ENCODE data around the gene EPHA4.

Gene EPHA4

GRCh38 chr2:221431477-221431876 is 140.6 kb downstream of the EPHA4 start:
- no peak for DNase-seq

- no peak for DNase-seq
Observed at GRCh38 chr2:221429741-221430491, 142.2 kb downstream of the EPHA4 start.

- no peak for DNase-seq
Observed at GRCh38 chr2:221428896-221429295, 143.2 kb downstream of the EPHA4 start.

- no peak for DNase-seq
Observed at GRCh38 chr2:221426929-221427328, 145.2 kb downstream of the EPHA4 start.

DNA sequence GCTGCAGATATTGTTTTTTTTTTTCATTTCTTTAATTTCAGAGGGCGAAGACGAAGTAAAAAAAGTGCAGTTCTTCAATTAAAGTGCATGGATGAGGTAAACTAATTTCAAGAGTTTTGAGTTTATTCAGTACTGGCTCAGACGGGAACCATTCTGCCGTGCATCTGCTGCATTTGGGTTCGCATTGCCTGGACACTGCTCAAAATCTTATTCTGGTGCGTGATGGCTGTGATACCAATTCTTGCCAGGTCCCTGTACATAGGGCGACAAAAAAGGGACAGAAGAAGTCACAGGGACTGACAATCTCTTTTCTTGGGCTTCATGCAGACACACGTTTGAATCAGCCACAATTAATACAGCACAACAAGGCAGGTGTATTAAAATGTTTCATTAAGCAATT is 146.2 kb downstream of the EPHA4 start:
- no peak for DNase-seq

DNA sequence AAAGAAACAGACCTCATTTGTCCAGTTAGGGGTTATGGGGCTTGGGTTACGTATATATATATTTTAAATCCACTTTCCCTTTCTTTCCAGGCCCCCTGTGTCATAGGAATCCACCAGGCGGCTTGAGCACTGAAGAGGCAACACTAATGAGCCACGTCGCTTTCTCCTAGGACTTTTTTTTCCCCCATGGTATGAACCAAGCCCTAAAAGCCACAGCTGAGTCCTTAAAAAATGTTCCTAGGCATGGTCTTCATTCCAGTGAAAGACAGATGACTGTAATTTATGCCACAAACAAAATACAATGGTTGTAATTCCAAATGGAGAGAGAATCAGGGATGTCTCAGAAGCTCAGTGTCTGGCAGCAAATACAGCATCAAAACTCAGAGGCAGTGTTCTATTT is 146.8 kb downstream of the EPHA4 start:
- no peak for DNase-seq

DNA sequence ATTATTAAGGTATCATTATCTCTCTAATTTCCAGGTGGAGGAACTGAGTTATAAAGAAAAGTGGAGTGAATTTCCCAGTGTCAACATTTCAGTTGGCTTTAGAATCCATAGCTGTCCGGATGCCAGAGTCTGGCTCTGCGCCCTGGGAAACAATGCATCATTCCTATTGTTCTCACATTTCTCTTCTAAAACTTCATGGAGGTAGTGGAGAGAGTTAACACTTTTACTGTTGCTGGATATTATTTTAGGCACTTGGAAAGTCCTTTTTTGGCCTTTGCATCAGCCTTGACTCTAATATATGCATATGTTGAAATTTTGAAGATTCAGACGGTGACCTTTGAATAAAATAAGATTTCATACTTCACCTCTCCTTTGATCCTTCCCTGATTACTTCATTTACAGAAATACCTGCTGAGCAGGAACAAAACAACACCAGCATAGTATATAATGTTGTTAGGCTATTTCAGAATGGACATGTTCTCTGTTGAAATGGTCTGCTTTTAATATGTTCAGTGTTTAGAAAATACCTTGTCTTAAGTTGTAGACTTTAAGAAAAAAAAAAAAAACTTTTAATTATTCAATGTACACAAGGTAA is 148.8 kb downstream of the EPHA4 start:
- DNase-seq = no peak

- no peak for DNase-seq
Observed at GRCh38 chr2:221422516-221423209, 149.4 kb downstream of the EPHA4 start.

GRCh38 chr2:221420245-221420644 is 151.9 kb downstream of the EPHA4 start:
- DNase-seq = no peak

GRCh38 chr2:221415789-221416188 is 156.3 kb downstream of the EPHA4 start:
- no peak for DNase-seq

DNA sequence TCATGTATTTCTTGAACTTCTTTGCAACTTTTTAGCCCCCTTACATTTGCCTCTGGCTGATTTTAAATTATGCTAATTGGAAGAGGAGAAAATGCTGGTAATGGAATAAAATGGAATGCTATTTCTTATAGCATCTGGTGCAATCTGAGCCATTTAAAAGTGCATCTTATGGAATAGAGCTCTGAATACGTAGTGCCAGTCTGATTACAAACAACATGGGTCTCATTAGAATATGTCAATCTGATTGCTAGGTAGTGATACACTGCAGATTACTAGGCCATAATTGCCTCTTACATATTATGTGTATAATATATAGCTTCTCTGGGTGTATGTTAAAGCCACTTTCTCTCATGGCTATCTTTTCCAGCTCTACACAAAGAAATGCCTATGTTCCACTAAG is 159.1 kb downstream of the EPHA4 start:
- DNase-seq = no peak

DNA sequence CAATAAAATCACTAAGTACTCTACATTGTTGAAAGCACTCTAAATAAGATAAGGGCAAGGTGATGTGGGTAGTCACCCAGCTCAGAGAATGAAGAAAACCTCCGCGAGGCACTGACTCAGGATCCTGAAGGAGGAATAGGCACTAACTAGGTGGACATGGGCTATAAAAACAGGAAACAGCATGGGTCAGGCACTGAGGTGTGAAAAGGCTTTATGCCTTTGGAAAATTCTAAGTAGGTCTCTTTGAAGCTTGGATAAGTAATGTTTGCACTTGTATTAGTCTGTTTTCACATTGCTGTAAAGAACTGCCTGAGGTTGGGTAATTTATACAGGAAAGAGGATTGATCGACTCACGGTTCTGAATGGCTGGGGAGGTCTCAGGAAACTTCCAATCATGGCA is 161.6 kb downstream of the EPHA4 start:
- no peak for DNase-seq

DNA sequence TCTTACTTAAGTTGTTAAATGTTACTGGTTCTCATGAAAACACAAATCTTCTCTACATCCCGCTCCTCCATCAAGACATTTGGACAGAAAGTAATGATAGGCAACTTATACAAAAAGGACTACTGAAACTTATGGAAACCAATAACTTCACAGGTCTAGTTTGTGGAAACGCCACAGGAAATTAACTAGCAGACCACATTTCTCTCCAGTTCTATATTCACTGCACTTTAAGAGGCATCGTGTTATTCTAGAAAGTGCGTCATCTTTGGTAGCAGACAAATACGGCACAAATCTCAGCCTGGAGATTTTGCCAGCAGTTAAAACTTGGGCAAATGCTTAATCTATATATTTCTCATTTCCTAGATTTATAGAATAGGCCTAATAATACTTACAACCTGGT is 164.3 kb downstream of the EPHA4 start:
- no peak for DNase-seq

DNA sequence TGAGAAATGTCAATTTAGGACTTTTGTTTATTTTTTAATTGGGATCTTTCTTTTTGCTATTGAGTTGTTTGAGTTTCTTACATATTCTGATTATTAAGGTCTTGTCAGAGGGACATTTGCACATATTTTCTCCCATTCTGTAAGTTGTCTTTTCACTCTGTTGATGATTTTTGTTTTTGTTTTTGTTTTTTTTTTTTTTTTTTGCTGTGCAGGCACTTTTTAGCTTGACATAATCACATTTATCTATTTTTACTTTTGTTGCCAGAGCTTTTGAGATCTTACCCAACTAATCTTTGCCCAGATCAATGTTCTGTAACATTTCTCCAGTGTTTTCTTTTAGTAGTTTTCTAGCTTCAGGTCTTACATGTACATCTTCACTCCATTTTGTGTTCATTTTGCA is 166.6 kb downstream of the EPHA4 start:
- no peak for DNase-seq

DNA sequence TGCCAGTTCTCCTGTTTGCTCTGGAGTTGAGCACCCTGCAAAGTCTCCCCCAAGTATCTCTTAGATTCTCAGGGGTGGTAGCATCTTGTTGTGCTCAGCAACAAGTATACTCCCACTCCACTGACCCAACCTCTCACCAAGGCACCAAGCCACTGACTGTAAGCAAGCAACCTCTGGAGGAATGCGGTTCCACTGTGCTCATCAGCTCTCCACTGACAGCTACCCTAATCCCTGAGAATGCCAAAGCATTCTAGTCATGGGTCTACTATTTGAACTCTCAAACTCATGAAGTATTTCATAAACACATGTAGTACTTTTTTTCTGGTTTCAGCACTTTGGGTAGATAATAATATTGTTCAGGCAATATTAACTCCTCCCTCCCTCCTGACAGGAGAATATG is 170.0 kb downstream of the EPHA4 start:
- no peak for DNase-seq

GRCh38 chr2:221400411-221400810 is 171.7 kb downstream of the EPHA4 start:
- no peak for DNase-seq

DNA sequence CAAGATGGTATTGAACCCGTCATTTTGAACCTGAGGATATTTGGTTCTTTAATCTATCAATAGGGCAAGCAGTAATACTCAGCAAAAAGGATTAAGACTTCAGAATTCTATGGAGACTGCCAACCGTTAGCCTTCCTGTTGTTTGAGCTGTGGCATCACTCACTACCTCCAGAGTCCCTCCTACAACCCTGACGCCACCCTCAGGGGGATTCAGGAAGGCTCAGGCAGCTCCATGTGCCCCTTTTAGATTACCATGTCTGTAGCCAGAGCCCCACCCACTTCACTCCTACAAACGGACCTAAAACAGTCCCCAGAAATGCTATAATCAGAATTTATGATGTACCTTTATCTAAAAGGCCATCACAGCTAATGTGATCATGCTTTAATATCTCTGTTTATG is 172.9 kb downstream of the EPHA4 start:
- DNase-seq = no peak

DNA sequence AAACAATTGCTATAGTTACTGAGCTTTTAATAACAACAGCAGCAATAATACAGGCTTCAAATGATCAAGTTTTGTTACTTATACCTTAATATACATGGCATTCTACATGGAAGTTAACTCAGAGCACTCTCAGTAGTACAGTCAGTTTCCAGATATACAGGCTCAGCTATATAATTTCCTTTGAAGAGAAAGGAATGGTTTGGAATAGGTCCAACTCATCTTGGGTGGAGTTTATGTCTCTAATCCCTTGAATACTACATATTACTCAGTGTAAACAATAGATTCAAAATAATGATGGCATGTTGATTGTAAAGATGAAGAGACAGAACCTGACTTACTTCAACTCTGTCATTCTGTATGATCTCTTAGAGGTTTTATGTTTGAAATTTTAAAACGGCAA is 174.9 kb downstream of the EPHA4 start:
- no peak for DNase-seq

- DNase-seq = no peak
Observed at GRCh38 chr2:221392228-221392881, 179.7 kb downstream of the EPHA4 start.

DNA sequence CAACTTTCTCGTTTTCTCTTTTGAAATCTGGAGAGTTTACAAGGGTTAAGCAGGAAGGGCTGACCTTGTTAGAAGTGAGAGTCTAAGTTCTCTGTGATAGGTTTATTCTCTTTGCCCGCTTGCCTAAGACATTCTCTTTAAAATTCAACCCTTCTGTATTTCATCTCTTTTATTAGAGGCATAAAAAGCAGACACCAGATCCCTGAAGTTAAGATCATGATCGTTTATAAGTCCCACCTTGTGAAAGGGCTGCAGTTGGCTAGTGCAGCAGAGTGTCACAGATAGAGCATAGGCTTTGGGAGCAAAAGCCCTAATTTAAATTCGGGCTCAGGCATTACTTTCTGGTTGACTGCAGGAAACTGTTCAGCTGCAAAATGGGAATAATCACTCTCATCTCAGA is 181.2 kb downstream of the EPHA4 start:
- DNase-seq = no peak

DNA sequence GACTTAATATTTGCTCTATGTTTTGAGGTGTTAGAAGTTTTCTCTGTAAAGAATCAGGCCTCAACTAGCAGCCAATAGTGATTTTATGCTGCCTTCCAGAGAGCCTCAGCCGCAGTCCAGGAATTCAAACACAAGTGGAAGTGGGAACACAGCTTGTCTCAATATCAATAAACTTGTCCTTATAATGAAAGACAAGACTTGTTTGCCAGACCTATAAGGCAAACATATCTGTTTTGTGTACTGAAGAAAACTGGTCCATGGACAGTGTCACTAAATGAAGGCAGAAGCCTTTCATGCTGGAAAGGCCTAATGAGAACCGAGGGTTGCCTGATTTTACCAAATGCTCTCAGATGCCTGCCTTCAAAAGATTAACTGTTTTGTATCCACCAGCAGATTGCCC is 182.2 kb downstream of the EPHA4 start:
- no peak for DNase-seq

DNA sequence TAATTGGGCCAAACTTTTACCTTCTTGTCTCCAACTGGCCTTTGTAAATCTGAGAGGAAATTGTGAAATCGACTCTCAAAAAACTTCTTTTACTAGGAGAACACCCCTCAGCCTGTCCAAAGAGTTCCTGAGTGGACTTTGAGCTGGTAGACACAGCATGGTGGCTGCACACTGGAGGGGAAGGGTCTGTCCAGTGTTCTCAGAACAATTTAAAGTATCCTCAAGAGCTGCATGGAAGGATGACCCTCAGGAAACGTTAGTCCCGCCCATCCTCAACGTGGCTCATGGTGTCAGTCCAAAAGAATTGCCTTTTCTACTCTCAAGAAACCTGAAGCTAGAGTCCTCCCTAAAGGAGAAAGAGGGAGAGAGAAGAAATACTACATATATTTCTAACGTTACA is 182.7 kb downstream of the EPHA4 start:
- DNase-seq = no peak

DNA sequence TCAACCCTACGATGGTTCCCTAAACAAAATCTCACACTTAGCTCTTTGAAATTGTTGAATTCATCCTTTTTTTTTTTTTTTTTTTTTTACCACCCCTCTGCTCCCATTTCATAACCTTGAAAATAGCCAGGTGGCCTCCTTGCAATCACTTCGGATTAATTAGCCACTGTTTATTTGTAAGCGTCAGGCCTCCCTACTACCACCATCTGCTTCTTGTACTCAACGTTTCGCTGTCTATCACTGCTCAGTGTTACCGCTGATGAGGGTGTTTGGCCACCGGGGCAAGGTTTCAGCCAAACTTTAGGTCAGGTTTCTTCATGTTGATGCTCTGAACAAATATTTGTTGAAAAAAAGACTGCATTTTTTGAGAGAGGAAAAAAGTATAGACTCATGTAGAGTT is 183.2 kb downstream of the EPHA4 start:
- no peak for DNase-seq

DNA sequence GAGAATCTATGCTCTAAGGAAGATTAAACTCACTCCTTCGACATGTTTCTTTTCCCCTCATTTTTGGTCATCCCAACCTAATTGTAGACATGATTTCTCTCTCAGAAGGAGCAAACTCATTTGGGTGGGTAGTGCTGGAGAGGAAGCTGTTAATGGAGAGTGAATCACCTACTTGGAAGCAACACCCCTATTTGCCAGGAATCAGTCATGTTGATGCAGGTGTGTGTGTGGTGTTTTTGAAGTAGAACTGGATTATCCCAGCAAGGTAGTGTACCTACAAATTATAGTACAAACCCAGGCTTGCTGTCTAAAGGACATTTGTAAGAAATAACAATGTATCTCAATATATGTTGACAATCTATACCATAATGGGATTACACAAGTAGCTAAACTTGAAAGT is 186.4 kb downstream of the EPHA4 start:
- DNase-seq = no peak
